Measurements from ENCODE around the gene CHST8.

CHST8 gene

DNA sequence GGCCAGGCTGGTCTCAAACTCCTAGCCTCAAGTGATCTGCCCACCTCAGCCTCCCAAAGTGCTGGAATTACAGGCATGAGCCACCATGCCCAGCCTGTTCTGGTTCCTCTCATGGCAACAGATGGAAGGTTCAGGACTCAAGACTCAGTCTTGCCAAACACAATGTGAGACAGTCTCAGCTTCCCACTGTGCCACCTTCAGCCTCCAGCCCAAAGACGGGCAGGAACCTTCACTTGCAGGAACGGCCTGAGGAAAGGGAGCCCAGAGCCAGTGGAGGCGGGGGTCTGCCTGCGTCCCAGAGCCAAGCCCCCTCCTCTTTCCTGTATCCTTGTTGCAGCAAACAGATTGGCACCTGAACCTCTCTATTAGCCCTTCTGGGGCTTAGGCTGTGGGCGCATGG lies 2.9 kb upstream of the CHST8 start:
- no peak for DNase-seq (ENCODE audit: extremely low read depth, insufficient read length)
- Histone ChIP-seq H3K4me3 (replicated peaks; ENCODE audit: low read depth, low read length) (no peak overlapping the region), H3K27me3 (replicated peaks; ENCODE audit: control insufficient read depth, insufficient read depth, low read length) (peaks cover 4% of the 10 kb centered on the region; the same call in 1 of the 2 replicates), H3K36me3 (ENCODE audit: control insufficient read depth, insufficient read depth, low read length) (no peaks in the 10 kb centered on the region)
- TF ChIP-seq CTCF (IDR thresholded peaks at IDR 0.05; ENCODE audit: insufficient read depth, low read length, poor library complexity, severe bottlenecking), result no peak

DNA sequence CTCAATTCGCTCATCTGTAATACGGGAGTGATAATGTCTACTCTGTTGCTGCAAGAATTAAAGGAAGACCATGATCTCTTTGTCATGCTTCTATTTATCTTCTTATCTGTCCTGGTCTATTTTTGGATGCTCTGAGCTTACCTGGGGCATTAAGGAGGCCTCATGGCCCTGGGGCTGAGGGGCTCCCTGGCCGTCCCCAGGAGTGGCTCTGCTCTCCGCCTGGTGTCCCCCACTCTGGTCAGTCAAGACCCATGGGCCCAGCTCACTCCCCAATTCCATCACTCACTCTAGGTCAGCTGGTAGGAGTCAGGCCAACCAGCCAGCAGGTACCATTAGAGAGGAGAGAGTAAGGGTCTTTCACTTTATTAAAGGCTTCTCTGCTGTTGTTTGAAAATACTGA lies 1.1 kb upstream of the CHST8 start:
- no peaks in the 10 kb centered on the region for H3K36me3 ChIP-seq (ENCODE audit: control insufficient read depth, insufficient read depth, low read length)
- H3K27me3 ChIP-seq (replicated peaks; ENCODE audit: control insufficient read depth, insufficient read depth, low read length), result peaks cover 4% of the 10 kb centered on the region; the same call in 1 of the 2 replicates
- H3K4me3 ChIP-seq (replicated peaks; ENCODE audit: low read depth, low read length), result no peak overlapping the region
- DNase-seq (ENCODE audit: extremely low read depth, insufficient read length), result no peak
- no peak for TF ChIP-seq CTCF (IDR thresholded peaks at IDR 0.05; ENCODE audit: insufficient read depth, low read length, poor library complexity, severe bottlenecking)

GRCh38 chr19:33621065-33621785 lies 528 bp upstream of the CHST8 start:
- no peak for DNase-seq (ENCODE audit: extremely low read depth, insufficient read length)
- Histone ChIP-seq H3K4me3 (replicated peaks; ENCODE audit: low read depth, low read length) (no peak overlapping the region), H3K36me3 (ENCODE audit: control insufficient read depth, insufficient read depth, low read length) (no peaks in the 10 kb centered on the region), H3K27me3 (replicated peaks; ENCODE audit: control insufficient read depth, insufficient read depth, low read length) (peaks cover 4% of the 10 kb centered on the region; the same call in 1 of the 2 replicates)
- no peak for TF ChIP-seq CTCF (IDR thresholded peaks at IDR 0.05; ENCODE audit: insufficient read depth, low read length, poor library complexity, severe bottlenecking)

- no peak for DNase-seq (ENCODE audit: extremely low read depth, insufficient read length)
- H3K27me3 ChIP-seq (replicated peaks; ENCODE audit: control insufficient read depth, insufficient read depth, low read length), result peaks cover 4% of the 10 kb centered on the region; the same call in 1 of the 2 replicates
Observed at GRCh38 chr19:33622505-33622808, 704 bp downstream of the CHST8 start.

DNA sequence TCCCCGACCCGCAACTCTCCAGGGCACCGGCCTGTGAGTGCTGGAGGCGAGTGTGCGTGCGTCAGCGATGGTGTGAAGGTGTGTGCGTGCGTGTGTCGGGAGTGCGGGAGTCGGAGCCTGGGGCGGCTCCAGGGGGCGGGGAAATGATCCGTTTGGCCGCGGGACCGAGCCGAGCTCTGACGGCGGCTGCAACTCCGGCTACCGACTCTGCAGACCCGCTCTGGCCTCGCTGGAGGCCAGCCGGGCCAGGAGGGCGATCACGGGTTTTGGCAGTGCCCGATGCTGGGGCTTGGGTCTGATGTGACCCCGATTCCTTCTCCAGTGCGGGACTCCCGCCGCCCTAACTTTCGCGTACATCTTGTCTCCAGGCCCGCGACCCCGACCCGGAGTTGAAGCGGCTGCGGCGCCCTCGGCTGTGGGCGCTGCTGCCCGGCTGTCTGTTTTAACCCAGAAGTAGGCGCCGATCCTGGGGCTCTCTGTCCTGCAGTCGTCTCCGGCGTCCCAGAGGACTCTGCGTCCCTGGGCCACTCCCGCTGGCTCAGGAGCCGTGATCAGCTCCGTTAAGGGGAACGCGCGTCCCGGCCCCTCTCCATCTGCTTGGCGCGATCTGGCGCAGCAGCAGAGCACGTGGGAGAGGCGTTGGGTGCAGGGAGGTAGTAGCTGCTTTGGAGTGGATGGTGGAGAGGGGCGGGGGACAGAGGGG lies 1.2 kb downstream of the CHST8 start:
- Histone ChIP-seq H3K36me3 (ENCODE audit: control insufficient read depth, insufficient read depth, low read length) (no peaks in the 10 kb centered on the region), H3K27me3 (replicated peaks; ENCODE audit: control insufficient read depth, insufficient read depth, low read length) (peaks cover 4% of the 10 kb centered on the region; the same call in 1 of the 2 replicates), H3K4me3 (replicated peaks; ENCODE audit: low read depth, low read length) (no peak overlapping the region)
- TF ChIP-seq CTCF (IDR thresholded peaks at IDR 0.05; ENCODE audit: insufficient read depth, low read length, poor library complexity, severe bottlenecking), result no peak
- DNase-seq (ENCODE audit: extremely low read depth, insufficient read length), result no peak

More at GRCh38 chr19:33622505-33622808, 704 bp downstream of the CHST8 start:
- H3K4me3 ChIP-seq (replicated peaks; ENCODE audit: low read depth, low read length), result no peak overlapping the region
- H3K36me3 ChIP-seq (ENCODE audit: control insufficient read depth, insufficient read depth, low read length), result no peaks in the 10 kb centered on the region
- no peak for TF ChIP-seq CTCF (IDR thresholded peaks at IDR 0.05; ENCODE audit: insufficient read depth, low read length, poor library complexity, severe bottlenecking)

All from GM06990 (cell line).